Umbilical cord (tissue), 2 donors: ENCODE results near the gene MON2. TPM values are rescaled to one million over a fixed set of nuclear protein-coding genes. Genes with fewer than 3 reads are reported as not detected.
"Not testable (repeated sequence)": the region's sequence is repeated elsewhere in the genome, so short reads cannot be mapped to it uniquely, and the experiment has no call there.

ENCODE experiments used
- DNase-seq: peaks from one replicate; pipeline ENCODE4 v3.0.0-alpha.2; 2015; ENCODE audit warnings: low spot score
- total RNA-seq: library from RNA; depleted of rRNA; stranded (reverse); fragments of >200 nt; gene quantifications from one replicate; pipeline ENCODE4 v1.2.3, GENCODE V29; 2014; ENCODE audit warnings: low replicate concordance; ENCODE audit not compliant: insufficient read depth

Gene MON2
- total RNA-seq, 1 donor from 2014 or later: 93.9 TPM

- DNase-seq: no peak
Measured at GRCh38 chr12:62552906-62553556, 86.4 kb downstream of the MON2 start.

- not testable (repeated sequence) for DNase-seq
Measured at GRCh38 chr12:62559366-62559765, 92.7 kb downstream of the MON2 start.

- no peak for DNase-seq
Measured at GRCh38 chr12:62562846-62563245, 96.2 kb downstream of the MON2 start.

GRCh38 chr12:62575036-62575435 lies 108.4 kb downstream of the MON2 start:
- DNase-seq: no peak

- DNase-seq: no peak
Measured at GRCh38 chr12:62576503-62576902, 109.9 kb downstream of the MON2 start.

- DNase-seq: no peak
Measured at GRCh38 chr12:62578726-62579125, 112.1 kb downstream of the MON2 start.

GRCh38 chr12:62581288-62582064 lies 114.8 kb downstream of the MON2 start:
- peak; percentile 59 for DNase-seq

GRCh38 chr12:62582065-62582366 lies 115.4 kb downstream of the MON2 start:
- DNase-seq: no peak

- DNase-seq: no peak
Measured at GRCh38 chr12:62584619-62585018, 118.0 kb downstream of the MON2 start.

GRCh38 chr12:62586850-62587249 lies 120.2 kb downstream of the MON2 start:
- DNase-seq: no peak

- DNase-seq: no peak
Measured at GRCh38 chr12:62588916-62589315, 122.3 kb downstream of the MON2 start.

- no peak for DNase-seq
Measured at GRCh38 chr12:62597253-62597652, 130.6 kb downstream of the MON2 start.

- no peak for DNase-seq
Measured at GRCh38 chr12:62598846-62599245, 132.2 kb downstream of the MON2 start.

- DNase-seq: no peak
Measured at GRCh38 chr12:62599854-62600437, 133.3 kb downstream of the MON2 start.

GRCh38 chr12:62601765-62602164 lies 135.1 kb downstream of the MON2 start:
- peak; percentile 33 for DNase-seq

GRCh38 chr12:62602255-62603060 lies 135.8 kb downstream of the MON2 start:
- peak; percentile 96 for DNase-seq

GRCh38 chr12:62603061-62603810 lies 136.6 kb downstream of the MON2 start:
- DNase-seq: peak; percentile 94

- DNase-seq: no peak
Measured at GRCh38 chr12:62603811-62604098, 137.1 kb downstream of the MON2 start.

- DNase-seq: peak; percentile 14
Measured at GRCh38 chr12:62604373-62604772, 137.7 kb downstream of the MON2 start.

GRCh38 chr12:62604871-62605270 lies 138.2 kb downstream of the MON2 start:
- peak; percentile 56 for DNase-seq

- no peak for DNase-seq
Measured at GRCh38 chr12:62605981-62606380, 139.4 kb downstream of the MON2 start.

- no peak for DNase-seq
Measured at GRCh38 chr12:62606654-62607053, 140.0 kb downstream of the MON2 start.
